Muscle layer of colon (tissue), 2 donors: ENCODE data around the gene FOXO3.
"Not testable (repeated sequence)": the region's sequence is repeated elsewhere in the genome, so short reads cannot be mapped to it uniquely, and the experiment has no call there.

Source experiments
- H3K27ac ChIP-seq: one replicate; pipeline ENCODE4 v1.7.0; 2013; ENCODE audit warnings: low read depth, mild to moderate bottlenecking, low read length, moderate library complexity
- H3K27me3 ChIP-seq, 2 donors: one replicate each; pipeline ENCODE4 v1.7.0; 2013; ENCODE audit warnings: low read length in 2 of 2, mild to moderate bottlenecking in 2 of 2; ENCODE audit not compliant: insufficient read depth in 2 of 2, control insufficient read depth in 1 of 2
- H3K36me3 ChIP-seq: one replicate; pipeline ENCODE4 v1.7.0; 2013; ENCODE audit warnings: mild to moderate bottlenecking, low read length; ENCODE audit not compliant: insufficient read depth
- H3K4me1 ChIP-seq: one replicate; pipeline ENCODE4 v1.7.0; 2013; ENCODE audit warnings: mild to moderate bottlenecking, low read length; ENCODE audit not compliant: insufficient read depth
- H3K4me3 ChIP-seq, 2 donors: one replicate each; pipeline ENCODE4 v1.7.0; 2013; ENCODE audit warnings: low read length in 2 of 2, low read depth in 1 of 2, mild to moderate bottlenecking in 1 of 2, moderate library complexity in 1 of 2
- H3K9ac ChIP-seq: one replicate; pipeline ENCODE4 v1.7.0; 2013; ENCODE audit warnings: low read length
- H3K9me3 ChIP-seq: one replicate; pipeline ENCODE4 v1.7.0; 2013; ENCODE audit warnings: mild to moderate bottlenecking, low read length
- donor health status: abdominal sarcoma.
- donor health status: Adenocarcinoma of cecum.

Gene FOXO3

DNA sequence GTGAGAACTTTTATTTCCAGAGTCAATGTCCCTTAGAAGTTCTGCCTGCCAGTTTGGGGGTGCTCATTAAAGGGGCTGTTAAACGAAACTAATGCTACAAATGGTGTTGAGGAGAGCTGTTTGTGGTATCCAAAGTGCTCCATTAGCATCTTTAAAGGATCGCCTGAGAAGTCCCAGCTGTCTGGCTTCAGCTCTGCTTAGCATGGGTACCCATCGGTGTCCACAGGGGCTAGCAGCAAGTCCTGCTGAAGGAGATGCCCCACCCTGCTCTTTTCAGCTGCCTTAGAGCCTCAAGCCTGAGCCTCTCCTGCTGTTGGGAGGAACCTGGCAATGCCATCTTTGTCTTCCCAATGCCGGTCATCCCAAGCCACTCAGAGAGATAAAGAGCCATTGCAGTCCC, 111.1 kb downstream of the FOXO3 start:
- Histone ChIP-seq H3K9ac (no peak overlapping the region), H3K4me3 (no peak overlapping the region), H3K9me3 (no peaks in the 10 kb centered on the region), H3K36me3 (no peaks in the 10 kb centered on the region), H3K27ac (no peak overlapping the region), H3K27me3 (no peaks in the 10 kb centered on the region), H3K4me1 (peaks cover 80% of the 10 kb centered on the region)

DNA sequence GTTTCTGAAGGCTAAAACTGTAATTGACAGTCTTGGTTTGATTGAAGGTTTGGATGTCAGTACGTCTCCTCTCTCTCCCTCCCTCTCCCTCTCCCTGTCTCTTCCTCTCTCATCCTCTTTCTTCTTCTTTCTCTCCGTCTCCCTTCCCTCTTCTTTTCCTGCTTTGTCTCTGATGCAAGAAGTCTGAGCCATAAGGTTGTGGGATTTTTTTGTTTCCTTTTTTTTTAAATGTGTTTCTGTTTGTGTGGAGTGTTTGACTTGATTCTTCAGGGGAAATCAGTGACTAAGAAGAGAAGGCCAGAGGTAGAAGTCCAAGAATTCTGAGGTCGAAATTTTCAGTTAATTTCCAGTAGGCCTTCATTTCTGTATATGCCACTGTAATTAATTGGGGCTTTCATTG, 111.9 kb downstream of the FOXO3 start:
- no peaks in the 10 kb centered on the region for H3K27me3 ChIP-seq
- H3K4me1 ChIP-seq = peaks cover 82% of the 10 kb centered on the region
- no peaks in the 10 kb centered on the region for H3K36me3 ChIP-seq
- H3K9me3 ChIP-seq = no peaks in the 10 kb centered on the region
- H3K4me3 ChIP-seq = no peak overlapping the region
- H3K9ac ChIP-seq = no peak overlapping the region
- no peak overlapping the region for H3K27ac ChIP-seq

DNA sequence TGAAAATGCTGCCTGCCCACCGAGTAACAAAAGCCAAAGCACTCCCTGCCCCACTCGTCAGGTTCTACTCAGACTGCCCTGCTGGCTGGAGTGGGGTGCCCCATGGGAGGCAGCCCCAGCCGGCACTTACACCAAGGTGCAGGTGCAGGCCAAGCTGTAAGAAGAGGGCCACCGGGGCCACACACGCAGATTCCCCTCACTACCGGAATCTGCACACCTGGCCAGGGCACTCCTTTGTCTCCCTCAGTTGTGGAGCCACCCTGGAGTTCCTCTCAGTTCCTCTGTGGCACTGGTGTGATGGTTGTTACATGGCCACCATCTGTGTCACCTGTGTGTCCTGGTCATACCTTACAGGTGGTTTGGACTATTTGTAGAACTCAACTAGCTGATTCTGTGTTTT, 112.4 kb downstream of the FOXO3 start:
- Histone ChIP-seq H3K36me3 (no peaks in the 10 kb centered on the region), H3K9ac (no peak overlapping the region), H3K27ac (no peak overlapping the region), H3K9me3 (no peaks in the 10 kb centered on the region), H3K27me3 (no peaks in the 10 kb centered on the region), H3K4me3 (no peak overlapping the region), H3K4me1 (peaks cover 78% of the 10 kb centered on the region)

DNA sequence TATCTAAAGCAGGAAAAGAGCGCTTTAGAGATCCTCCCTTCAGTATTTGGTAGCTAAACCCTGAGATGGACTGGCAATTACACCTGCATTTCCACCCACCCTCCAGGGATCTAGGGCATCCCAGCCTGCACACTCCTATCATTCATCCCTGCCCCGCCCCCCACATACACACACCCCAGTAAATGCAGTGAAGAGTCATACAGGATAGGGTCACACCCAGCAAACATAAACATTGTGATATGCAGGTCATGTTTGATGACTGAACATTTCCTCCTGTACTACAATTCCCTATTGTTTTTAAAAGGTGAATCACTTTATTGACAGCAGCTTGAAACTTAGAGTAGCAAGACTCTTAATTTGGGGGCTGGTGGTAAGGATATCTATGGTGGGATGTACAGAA, 112.9 kb downstream of the FOXO3 start:
- Histone ChIP-seq H3K4me1 (peaks cover 74% of the 10 kb centered on the region), H3K36me3 (no peaks in the 10 kb centered on the region), H3K4me3 (no peak overlapping the region), H3K9ac (no peak overlapping the region), H3K9me3 (no peaks in the 10 kb centered on the region), H3K27me3 (no peaks in the 10 kb centered on the region), H3K27ac (no peak overlapping the region)

DNA sequence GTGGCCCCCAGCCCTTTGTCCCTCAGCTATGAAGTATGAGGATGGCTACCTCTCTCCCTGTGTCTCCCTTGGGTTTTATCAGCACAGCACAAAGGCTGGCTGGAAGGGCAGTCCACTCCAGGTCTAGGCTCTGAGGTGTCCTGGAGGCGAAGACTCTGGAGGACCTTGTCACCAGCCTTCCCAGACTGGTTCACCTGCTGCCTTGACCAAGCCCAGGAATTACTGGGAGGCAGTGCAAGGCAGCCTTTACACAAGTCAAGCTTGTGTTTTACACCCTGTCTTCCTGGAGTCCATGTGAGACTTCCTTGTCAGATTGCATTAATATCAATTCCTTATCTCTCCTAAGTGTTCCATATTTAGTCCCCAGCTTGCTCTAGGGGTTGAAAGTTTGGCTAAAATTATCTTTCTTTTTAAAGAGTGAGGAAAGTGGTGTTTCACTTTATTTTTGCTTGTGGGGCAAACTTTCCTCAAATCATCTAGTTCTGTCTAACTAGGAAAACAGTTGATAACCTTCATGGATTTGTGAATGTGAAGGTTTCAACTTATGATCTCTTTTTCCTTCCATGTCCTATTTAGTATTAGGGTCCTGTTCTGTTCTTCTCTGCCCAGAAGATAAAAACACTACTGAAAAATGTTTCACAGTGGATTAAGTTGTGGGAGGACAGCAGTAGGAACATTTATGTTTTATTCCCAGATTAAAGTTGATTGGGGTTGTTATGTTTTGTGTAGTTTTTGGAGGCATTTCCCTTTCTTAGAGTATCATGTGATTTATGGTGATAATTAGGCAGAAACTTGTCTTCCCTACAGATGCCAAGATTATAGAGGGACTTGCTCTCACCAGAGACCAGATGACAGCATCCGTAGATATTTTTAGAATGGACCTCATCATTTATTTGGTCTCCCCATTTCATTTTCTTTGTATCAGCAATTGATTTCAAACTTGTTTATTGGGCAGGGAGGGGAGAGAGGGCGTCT, 114.8 kb downstream of the FOXO3 start:
- no peak overlapping the region for H3K27ac ChIP-seq
- no peaks in the 10 kb centered on the region for H3K36me3 ChIP-seq
- H3K9me3 ChIP-seq = no peaks in the 10 kb centered on the region
- no peaks in the 10 kb centered on the region for H3K27me3 ChIP-seq
- no peak overlapping the region for H3K9ac ChIP-seq
- H3K4me3 ChIP-seq = no peak overlapping the region
- H3K4me1 ChIP-seq = peaks cover 64% of the 10 kb centered on the region

DNA sequence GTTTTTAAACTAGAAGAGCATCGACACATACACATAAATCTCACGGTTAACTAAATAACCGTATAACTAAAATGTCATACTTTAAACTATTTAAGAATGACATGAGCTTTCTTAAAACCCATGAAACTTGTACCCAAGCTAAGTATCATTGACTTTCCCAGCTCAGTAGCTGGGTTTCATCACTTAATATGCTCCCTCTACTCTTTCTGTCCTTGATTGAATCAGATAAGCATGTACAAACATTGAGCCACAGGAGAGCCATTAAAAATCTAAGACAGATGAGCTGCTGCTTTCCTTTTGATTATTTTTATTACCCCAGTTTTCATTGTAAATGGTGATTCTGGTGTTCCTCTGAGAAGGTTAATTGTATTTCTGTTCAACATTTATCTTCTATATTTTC, 115.8 kb downstream of the FOXO3 start:
- H3K4me1 ChIP-seq = peaks cover 54% of the 10 kb centered on the region

DNA sequence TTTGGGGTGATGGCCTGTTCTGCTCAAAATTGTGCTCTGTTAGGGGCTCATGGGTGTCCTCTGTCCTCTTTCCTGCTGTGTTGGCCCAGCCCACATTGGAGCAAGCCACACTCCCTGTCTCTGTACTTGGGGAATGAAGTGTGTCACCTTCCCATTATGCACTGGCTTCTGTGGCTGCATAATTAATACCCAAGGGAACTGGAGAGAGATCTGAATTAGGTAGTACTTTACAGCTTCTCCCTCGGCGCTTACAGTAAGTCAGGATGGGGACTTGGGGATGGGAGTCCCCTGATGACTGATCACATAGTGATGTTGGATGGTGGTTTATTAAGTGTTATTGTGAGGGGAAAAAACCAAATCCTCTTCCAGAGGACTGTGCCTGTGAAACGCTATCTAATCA, 116.6 kb downstream of the FOXO3 start:
- Histone ChIP-seq H3K9ac (no peak overlapping the region), H3K27me3 (no peaks in the 10 kb centered on the region), H3K4me1 (peaks cover 48% of the 10 kb centered on the region), H3K27ac (no peak overlapping the region), H3K9me3 (no peaks in the 10 kb centered on the region), H3K36me3 (no peaks in the 10 kb centered on the region), H3K4me3 (no peak overlapping the region)

More for the DNA sequence above, 115.8 kb downstream of the FOXO3 start:
- Histone ChIP-seq H3K9me3 (no peaks in the 10 kb centered on the region), H3K27me3 (no peaks in the 10 kb centered on the region), H3K27ac (no peak overlapping the region), H3K9ac (no peak overlapping the region), H3K36me3 (no peaks in the 10 kb centered on the region), H3K4me3 (no peak overlapping the region)

DNA sequence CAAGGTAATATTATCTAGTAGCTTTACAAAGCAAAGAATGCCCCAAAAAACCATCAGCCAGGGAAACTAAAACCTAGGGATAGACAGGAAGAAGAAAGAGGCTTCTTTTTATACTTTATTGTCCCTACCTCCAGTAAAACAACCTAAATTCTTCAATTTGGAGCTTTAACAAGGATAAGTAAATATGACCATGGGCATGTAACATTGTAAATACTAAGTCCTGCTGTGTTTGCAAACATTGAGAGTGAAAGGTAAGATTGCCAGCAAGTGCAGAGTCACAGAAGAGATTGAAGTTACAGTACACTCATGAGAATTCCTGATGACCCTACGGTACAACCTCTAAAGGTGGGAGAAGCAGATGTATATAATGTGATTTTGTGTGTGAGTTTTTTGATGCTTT, 117.2 kb downstream of the FOXO3 start:
- Histone ChIP-seq H3K9me3 (no peaks in the 10 kb centered on the region), H3K27ac (no peak overlapping the region), H3K36me3 (no peaks in the 10 kb centered on the region), H3K27me3 (no peaks in the 10 kb centered on the region), H3K9ac (no peak overlapping the region), H3K4me3 (no peak overlapping the region), H3K4me1 (peaks cover 44% of the 10 kb centered on the region)

DNA sequence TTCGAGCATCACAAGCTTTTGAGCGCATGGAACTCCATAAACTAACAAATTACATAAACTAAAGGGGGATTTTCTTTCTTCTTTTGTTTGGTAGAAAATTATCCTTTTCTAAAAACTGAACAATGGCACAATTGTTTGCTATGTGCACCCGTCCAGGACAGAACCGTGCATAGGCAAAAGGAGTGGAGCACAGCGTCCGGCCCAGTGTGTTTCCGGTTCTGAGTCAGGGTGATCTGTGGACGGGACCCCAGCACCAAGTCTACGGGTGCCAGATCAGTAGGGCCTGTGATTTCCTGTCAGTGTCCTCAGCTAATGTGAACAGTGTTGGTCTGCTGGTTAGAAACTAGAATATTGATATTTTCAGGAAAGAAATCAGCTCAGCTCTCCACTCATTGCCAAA, 119.6 kb downstream of the FOXO3 start:
- H3K9me3 ChIP-seq, H3K27me3 ChIP-seq, H3K9ac ChIP-seq, H3K27ac ChIP-seq, H3K4me3 ChIP-seq, H3K36me3 ChIP-seq: not testable (repeated sequence)
- H3K4me1 ChIP-seq = peaks cover 30% of the 10 kb centered on the region

DNA sequence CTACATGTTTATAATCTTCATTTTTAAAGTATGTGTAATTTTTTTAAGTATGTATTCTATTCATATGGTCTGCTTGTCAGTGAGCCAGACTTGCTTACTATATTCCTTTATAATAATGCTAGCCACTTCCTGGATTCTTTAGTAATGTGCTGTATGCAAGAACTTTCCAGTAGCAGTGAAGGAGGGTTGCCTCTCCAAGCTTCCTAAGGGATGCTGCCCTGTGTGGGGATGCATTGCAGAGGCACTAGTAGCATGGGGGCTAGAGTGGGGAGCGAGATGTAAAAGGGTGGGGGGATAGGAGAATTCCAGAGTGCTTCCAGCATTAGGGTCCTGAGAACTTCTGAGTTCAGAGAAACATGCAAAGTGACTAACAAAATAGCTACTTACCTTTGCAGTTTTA, 121.0 kb downstream of the FOXO3 start:
- not testable (repeated sequence) for H3K27ac ChIP-seq, H3K36me3 ChIP-seq, H3K4me3 ChIP-seq, H3K9me3 ChIP-seq, H3K9ac ChIP-seq, H3K27me3 ChIP-seq
- H3K4me1 ChIP-seq = peaks cover 21% of the 10 kb centered on the region

DNA sequence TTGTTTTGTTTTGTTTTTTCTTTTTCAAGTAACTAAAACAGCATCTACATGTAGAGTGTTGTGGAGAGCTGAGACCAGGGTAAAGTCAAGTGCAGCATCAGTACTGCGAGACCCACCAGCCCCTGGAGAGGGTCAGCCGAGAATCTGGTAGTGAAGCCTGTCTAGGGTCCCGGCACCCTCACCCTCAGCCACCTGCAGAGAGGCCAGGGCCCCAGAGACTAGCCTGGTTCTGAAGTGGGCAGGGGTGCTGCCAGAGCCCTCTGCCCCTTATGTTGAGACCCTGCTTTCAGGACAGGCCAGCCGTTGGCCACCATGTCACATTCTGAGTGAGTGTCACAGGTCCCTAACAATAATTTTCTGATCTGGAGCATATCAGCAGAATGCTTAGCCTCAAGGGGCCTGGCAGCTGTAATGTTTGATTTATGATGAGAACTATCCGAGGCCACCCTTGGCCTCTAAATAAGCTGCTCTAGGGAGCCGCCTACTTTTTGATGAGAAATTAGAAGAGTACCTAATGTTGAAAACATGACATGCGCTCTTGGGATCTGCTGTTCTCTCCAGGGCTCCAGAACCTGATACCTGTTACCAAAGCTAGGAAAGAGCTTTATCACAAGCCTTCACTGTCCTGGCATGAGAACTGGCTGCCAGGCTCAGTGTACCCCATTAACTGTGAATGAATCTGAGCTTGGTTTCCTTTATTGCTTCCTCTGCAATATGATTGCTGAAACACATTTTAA, 121.8 kb downstream of the FOXO3 start:
- H3K9me3 ChIP-seq, H3K36me3 ChIP-seq, H3K9ac ChIP-seq, H3K4me3 ChIP-seq, H3K27me3 ChIP-seq, H3K27ac ChIP-seq: not testable (repeated sequence)
- H3K4me1 ChIP-seq = peaks cover 13% of the 10 kb centered on the region
